Measurements from ENCODE around the gene CRIP1. TPM values are rescaled to one million over a fixed set of nuclear protein-coding genes. Genes with fewer than 3 reads are reported as not detected.

The CRIP1 gene
- total and polyA plus RNA-seq, 2 experiments from 2014 or later, result 0.80 to 8.4 TPM

DNA sequence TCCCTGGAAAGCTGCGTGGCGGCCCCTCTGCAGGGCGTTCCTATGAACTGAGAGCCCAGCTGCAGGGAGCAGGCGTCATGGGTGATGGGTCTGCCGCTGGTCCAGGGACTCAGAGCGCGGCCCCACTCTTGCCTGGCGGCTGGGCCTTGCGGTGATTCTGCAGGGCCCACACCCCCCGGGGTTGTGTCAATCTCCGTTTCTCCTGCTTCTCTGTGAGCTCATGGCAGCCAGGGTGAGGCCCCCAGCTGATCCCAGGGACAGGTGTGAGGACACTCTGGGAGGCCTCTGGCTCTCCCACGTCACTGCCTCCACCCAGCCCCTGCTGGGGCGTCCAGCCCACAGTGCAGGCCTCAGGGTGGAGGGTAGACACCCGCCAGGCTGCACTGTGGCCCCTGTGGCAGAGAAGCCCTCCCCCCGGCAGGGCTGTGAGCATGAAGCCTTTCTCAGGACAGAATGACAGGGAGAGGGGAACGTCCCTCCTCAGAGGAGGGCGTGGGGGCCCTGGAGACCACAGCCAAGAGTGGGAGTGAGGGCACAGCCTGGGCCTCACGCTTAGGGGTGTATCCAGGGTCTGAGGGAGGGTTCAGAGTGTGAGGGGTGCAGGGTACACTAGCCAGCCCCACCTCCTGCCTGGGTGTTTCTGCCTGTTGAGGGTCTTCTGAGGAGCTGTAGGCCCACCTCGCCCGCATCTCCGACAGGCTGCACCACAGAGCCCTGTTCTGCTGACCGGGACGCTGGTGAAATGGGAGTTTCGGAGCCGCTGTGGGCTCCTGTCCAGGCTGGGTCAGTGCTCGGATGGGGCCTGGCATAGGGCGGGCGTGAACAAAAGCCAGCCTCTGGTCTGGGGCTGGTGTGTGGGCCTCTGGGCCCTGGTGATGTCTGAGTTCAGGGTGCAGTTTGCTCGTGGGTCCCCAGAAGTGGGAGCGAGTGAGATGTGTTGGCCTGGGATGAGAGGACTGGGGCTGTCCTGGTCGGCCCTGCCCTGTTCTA, 38.7 kb upstream of the CRIP1 start (continued):
- TF ChIP-seq, protein P1, sequence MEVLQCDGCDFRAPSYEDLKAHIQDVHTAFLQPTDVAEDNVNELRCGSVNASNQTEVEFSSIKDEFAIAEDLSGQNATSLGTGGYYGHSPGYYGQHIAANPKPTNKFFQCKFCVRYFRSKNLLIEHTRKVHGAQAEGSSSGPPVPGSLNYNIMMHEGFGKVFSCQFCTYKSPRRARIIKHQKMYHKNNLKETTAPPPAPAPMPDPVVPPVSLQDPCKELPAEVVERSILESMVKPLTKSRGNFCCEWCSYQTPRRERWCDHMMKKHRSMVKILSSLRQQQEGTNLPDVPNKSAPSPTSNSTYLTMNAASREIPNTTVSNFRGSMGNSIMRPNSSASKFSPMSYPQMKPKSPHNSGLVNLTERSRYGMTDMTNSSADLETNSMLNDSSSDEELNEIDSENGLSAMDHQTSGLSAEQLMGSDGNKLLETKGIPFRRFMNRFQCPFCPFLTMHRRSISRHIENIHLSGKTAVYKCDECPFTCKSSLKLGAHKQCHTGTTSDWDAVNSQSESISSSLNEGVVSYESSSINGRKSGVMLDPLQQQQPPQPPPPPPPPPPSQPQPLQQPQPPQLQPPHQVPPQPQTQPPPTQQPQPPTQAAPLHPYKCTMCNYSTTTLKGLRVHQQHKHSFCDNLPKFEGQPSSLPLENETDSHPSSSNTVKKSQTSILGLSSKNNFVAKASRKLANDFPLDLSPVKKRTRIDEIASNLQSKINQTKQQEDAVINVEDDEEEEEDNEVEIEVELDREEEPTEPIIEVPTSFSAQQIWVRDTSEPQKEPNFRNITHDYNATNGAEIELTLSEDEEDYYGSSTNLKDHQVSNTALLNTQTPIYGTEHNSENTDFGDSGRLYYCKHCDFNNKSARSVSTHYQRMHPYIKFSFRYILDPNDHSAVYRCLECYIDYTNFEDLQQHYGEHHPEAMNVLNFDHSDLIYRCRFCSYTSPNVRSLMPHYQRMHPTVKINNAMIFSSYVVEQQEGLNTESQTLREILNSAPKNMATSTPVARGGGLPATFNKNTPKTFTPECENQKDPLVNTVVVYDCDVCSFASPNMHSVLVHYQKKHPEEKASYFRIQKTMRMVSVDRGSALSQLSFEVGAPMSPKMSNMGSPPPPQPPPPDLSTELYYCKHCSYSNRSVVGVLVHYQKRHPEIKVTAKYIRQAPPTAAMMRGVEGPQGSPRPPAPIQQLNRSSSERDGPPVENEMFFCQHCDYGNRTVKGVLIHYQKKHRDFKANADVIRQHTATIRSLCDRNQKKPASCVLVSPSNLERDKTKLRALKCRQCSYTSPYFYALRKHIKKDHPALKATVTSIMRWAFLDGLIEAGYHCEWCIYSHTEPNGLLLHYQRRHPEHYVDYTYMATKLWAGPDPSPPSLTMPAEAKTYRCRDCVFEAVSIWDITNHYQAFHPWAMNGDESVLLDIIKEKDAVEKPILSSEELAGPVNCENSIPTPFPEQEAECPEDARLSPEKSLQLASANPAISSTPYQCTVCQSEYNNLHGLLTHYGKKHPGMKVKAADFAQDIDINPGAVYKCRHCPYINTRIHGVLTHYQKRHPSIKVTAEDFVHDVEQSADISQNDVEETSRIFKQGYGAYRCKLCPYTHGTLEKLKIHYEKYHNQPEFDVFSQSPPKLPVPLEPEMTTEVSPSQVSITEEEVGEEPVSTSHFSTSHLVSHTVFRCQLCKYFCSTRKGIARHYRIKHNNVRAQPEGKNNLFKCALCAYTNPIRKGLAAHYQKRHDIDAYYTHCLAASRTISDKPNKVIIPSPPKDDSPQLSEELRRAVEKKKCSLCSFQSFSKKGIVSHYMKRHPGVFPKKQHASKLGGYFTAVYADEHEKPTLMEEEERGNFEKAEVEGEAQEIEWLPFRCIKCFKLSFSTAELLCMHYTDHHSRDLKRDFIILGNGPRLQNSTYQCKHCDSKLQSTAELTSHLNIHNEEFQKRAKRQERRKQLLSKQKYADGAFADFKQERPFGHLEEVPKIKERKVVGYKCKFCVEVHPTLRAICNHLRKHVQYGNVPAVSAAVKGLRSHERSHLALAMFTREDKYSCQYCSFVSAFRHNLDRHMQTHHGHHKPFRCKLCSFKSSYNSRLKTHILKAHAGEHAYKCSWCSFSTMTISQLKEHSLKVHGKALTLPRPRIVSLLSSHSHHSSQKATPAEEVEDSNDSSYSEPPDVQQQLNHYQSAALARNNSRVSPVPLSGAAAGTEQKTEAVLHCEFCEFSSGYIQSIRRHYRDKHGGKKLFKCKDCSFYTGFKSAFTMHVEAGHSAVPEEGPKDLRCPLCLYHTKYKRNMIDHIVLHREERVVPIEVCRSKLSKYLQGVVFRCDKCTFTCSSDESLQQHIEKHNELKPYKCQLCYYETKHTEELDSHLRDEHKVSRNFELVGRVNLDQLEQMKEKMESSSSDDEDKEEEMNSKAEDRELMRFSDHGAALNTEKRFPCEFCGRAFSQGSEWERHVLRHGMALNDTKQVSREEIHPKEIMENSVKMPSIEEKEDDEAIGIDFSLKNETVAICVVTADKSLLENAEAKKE (CRISPR knock-in tag; IDR thresholded peaks at IDR 0.05), result no peak
- TF ChIP-seq, protein P2, sequence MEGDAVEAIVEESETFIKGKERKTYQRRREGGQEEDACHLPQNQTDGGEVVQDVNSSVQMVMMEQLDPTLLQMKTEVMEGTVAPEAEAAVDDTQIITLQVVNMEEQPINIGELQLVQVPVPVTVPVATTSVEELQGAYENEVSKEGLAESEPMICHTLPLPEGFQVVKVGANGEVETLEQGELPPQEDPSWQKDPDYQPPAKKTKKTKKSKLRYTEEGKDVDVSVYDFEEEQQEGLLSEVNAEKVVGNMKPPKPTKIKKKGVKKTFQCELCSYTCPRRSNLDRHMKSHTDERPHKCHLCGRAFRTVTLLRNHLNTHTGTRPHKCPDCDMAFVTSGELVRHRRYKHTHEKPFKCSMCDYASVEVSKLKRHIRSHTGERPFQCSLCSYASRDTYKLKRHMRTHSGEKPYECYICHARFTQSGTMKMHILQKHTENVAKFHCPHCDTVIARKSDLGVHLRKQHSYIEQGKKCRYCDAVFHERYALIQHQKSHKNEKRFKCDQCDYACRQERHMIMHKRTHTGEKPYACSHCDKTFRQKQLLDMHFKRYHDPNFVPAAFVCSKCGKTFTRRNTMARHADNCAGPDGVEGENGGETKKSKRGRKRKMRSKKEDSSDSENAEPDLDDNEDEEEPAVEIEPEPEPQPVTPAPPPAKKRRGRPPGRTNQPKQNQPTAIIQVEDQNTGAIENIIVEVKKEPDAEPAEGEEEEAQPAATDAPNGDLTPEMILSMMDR (conservative IDR thresholded peaks at IDR 0.05; ENCODE audit: low read depth in 2 of 2), result no peak

DNA sequence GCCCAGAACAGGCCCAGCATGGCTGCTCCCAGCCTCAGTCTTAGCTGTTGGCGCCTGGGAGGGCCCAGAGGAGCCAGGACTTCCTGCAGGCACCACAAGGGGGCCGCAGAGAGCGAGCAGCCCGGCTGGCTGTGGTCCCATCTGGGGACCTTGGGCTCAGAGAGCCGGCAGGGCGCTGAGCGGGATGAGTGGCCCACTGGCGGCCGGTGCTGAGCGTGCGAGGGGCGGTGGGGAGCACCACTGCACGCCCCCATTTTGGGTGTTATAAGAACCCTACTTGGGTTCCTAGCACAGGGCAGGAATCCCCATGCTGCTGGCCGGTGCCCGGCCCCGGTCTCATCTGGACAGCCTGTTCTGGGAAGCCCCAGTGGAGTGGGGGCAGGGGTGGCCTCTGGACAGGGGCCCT, 38.0 kb upstream of the CRIP1 start:
- Mint-ChIP-seq H3K27me3 (ENCODE audit: insufficient read depth, low read depth, poor library complexity) (peaks cover 14% of the 10 kb centered on the region), H3K9me3 (no peaks in the 10 kb centered on the region), H3K36me3 (ENCODE audit: low read depth) (peaks cover 32% of the 10 kb centered on the region), H3K4me1 (0 out of 3 replicates have a peak, but pooled peaks cover 3% of the 10 kb centered on the region), H3K27ac (no peak overlapping the region; the same call in 1 of the 2 replicates), H3K4me3 (no peak overlapping the region)
- H3K4me1 ChIP-seq (ENCODE audit: insufficient read depth), result no peaks in the 10 kb centered on the region
- TF ChIP-seq CREB1 (CRISPR knock-in tag; IDR thresholded peaks at IDR 0.05; ENCODE audit: low read depth), result no peak
- TF ChIP-seq, protein P2 (conservative IDR thresholded peaks at IDR 0.05; ENCODE audit: low read depth in 2 of 2), result peak; percentile 65 to 75
- TF ChIP-seq ZNF114 (CRISPR knock-in tag; IDR thresholded peaks at IDR 0.05), result no peak
- TF ChIP-seq STAT1 (IDR thresholded peaks at IDR 0.05; ENCODE audit: unreplicated experiment), result no peak
- peaks cover 20% of the 10 kb centered on the region for H4K20me1 ChIP-seq (replicated peaks; ENCODE audit: insufficient read depth)
- peak; percentile 92 for ATAC-seq
- no peak overlapping the region for H3K27ac ChIP-seq (ENCODE audit: low read depth)
- 0 out of 2 replicates have a peak, but pooled peaks cover 6% of the 10 kb centered on the region for H3F3A ChIP-seq (replicated peaks; ENCODE audit: low read depth)
- no peak overlapping the region for H3K4me3 ChIP-seq
- DNase-seq (ENCODE audit: low spot score), result peak; percentile 88
- H3K9me2 ChIP-seq (ENCODE audit: insufficient read depth), result no peaks in the 10 kb centered on the region
- no peak overlapping the region for H3K4me2 ChIP-seq
- no peaks in the 10 kb centered on the region for H3K27me3 ChIP-seq (ENCODE audit: insufficient read depth)
- peaks cover 5% of the 10 kb centered on the region; the same call in 1 of the 2 replicates for H3K79me2 ChIP-seq (replicated peaks; ENCODE audit: insufficient read depth)
- H3K36me3 ChIP-seq (ENCODE audit: insufficient read depth), result peaks cover 10% of the 10 kb centered on the region
- no peak overlapping the region for H2AFZ ChIP-seq

Data from GM23338 (cell line).